Measurements from ENCODE around the gene ASB13. TPM values are rescaled to one million over a fixed set of nuclear protein-coding genes. Genes with fewer than 3 reads are reported as not detected.

ASB13 gene
- total RNA-seq, 1 experiment from 2014 or later = 25.9 TPM

- ATAC-seq = no peak
- H3K4me3 ChIP-seq (replicated peaks in 1 of 2; ENCODE audit: low read depth in 1 of 2, low read length in 2 of 2) = no peak overlapping the region
- H4K20me1 ChIP-seq (ENCODE audit: insufficient read depth) = no peaks in the 10 kb centered on the region
- H2AFZ ChIP-seq (ENCODE audit: low read depth, low read length, poor library complexity, severe bottlenecking) = no peak overlapping the region
- POLR2A ChIA-PET = no interaction called here
- BruUV-seq (replicated peaks) = no TSS peak
- TF ChIP-seq YY1 (IDR thresholded peaks at IDR 0.05; ENCODE audit: extremely low read depth, insufficient replicate concordance, low read depth, low read length) (no peak), POLR2A (IDR thresholded peaks at IDR 0.05; ENCODE audit: borderline replicate concordance, extremely low read depth, insufficient read depth, insufficient read length) (no peak), FOSL1 (IDR thresholded peaks at IDR 0.05; ENCODE audit: low read depth) (no peak), SIN3A (IDR thresholded peaks at IDR 0.05; ENCODE audit: low read depth) (no peak), POLR2AphosphoS5 (IDR thresholded peaks at IDR 0.05; ENCODE audit: low read depth, low read length) (no peak)
- no peaks in the 10 kb centered on the region for H3K27me3 ChIP-seq (ENCODE audit: insufficient read depth, low read length)
- no peak overlapping the region for H3K4me2 ChIP-seq (ENCODE audit: low read length)
- RAD21 ChIA-PET (ENCODE audit: low non-redundant PET in 1 of 2, low total read pairs in 2 of 2, uncharacterized antibody in 2 of 2, unreplicated experiment in 2 of 2) = no interaction called here
- no peak for DNase-seq (ENCODE audit: low read depth, low spot score)
- CTCF ChIA-PET = no interaction called here
- no peaks in the 10 kb centered on the region for H3K9me2 ChIP-seq (ENCODE audit: insufficient read depth)
- peaks cover 0 to 4% of the 10 kb centered on the region in 2 experiments; a peak in 3 of 4 replicates for H3K36me3 ChIP-seq (ENCODE audit: control insufficient read depth in 1 of 2, insufficient read depth in 2 of 2, low read length in 2 of 2)
- no peaks in the 10 kb centered on the region for H3K4me1 ChIP-seq (ENCODE audit: control insufficient read depth in 1 of 2, insufficient read depth in 2 of 2, low read length in 2 of 2)
- intact Hi-C loops (cut with micrococcal nuclease) = no loop called here
- H3K9me3 ChIP-seq (ENCODE audit: control insufficient read depth in 1 of 2, insufficient read depth in 1 of 2, low read depth in 1 of 2, low read length in 2 of 2) = no peaks in the 10 kb centered on the region
- H3K79me2 ChIP-seq (ENCODE audit: insufficient read depth, low read length) = no peaks in the 10 kb centered on the region
- H3K27ac ChIP-seq (ENCODE audit: low read depth, low read length) = no peak overlapping the region
- H3K9ac ChIP-seq (ENCODE audit: low read length) = no peak overlapping the region
These were observed 24.9 kb downstream of the ASB13 start for GRCh38 chr10:5641501-5641900.

- Histone ChIP-seq H3K9me2 (ENCODE audit: insufficient read depth) (no peaks in the 10 kb centered on the region), H3K4me3 (replicated peaks in 1 of 2; ENCODE audit: low read depth in 1 of 2, low read length in 2 of 2) (no peak overlapping the region), H2AFZ (ENCODE audit: low read depth, low read length, poor library complexity, severe bottlenecking) (no peak overlapping the region), H3K9me3 (ENCODE audit: control insufficient read depth in 1 of 2, insufficient read depth in 1 of 2, low read depth in 1 of 2, low read length in 2 of 2) (no peaks in the 10 kb centered on the region), H3K27ac (ENCODE audit: low read depth, low read length) (no peak overlapping the region), H4K20me1 (ENCODE audit: insufficient read depth) (no peaks in the 10 kb centered on the region), H3K9ac (ENCODE audit: low read length) (no peak overlapping the region), H3K27me3 (ENCODE audit: insufficient read depth, low read length) (no peaks in the 10 kb centered on the region), H3K4me2 (ENCODE audit: low read length) (no peak overlapping the region), H3K4me1 (ENCODE audit: control insufficient read depth in 1 of 2, insufficient read depth in 2 of 2, low read length in 2 of 2) (no peaks in the 10 kb centered on the region), H3K36me3 (ENCODE audit: control insufficient read depth in 1 of 2, insufficient read depth in 2 of 2, low read length in 2 of 2) (peaks cover 0 to 4% of the 10 kb centered on the region in 2 experiments; a peak in 3 of 4 replicates), H3K79me2 (ENCODE audit: insufficient read depth, low read length) (no peaks in the 10 kb centered on the region)
- TF ChIP-seq EGR1 (IDR thresholded peaks at IDR 0.05; ENCODE audit: low read depth) (no peak), SP1 (IDR thresholded peaks at IDR 0.05; ENCODE audit: low read depth) (no peak), POLR2A (IDR thresholded peaks at IDR 0.05; ENCODE audit: borderline replicate concordance, extremely low read depth, insufficient read depth, insufficient read length) (no peak), JUND (IDR thresholded peaks at IDR 0.05) (no peak), REST (IDR thresholded peaks at IDR 0.05; ENCODE audit: low read depth) (no peak), POLR2AphosphoS5 (IDR thresholded peaks at IDR 0.05; ENCODE audit: low read depth, low read length) (no peak), CEBPB (IDR thresholded peaks at IDR 0.05; ENCODE audit: low read depth) (no peak), MAX (IDR thresholded peaks at IDR 0.05) (no peak), ATF3 (IDR thresholded peaks at IDR 0.05) (no peak), SRF (IDR thresholded peaks at IDR 0.05; ENCODE audit: low read depth) (no peak), CBX3 (IDR thresholded peaks at IDR 0.05; ENCODE audit: low read depth) (no peak)
- ATAC-seq (no peak), DNase-seq (ENCODE audit: low read depth, low spot score) (no peak)
- no TSS peak for BruUV-seq (replicated peaks)
- intact Hi-C loops (cut with micrococcal nuclease) = no loop called here
- ChIA-PET POLR2A (no interaction called here), RAD21 (ENCODE audit: low non-redundant PET in 1 of 2, low total read pairs in 2 of 2, uncharacterized antibody in 2 of 2, unreplicated experiment in 2 of 2) (no interaction called here), CTCF (no interaction called here)
These were observed 25.9 kb downstream of the ASB13 start for GRCh38 chr10:5640501-5640900.

All from HCT116 (cell line).